ENCODE results near the gene TBATA.

The TBATA gene

DNA sequence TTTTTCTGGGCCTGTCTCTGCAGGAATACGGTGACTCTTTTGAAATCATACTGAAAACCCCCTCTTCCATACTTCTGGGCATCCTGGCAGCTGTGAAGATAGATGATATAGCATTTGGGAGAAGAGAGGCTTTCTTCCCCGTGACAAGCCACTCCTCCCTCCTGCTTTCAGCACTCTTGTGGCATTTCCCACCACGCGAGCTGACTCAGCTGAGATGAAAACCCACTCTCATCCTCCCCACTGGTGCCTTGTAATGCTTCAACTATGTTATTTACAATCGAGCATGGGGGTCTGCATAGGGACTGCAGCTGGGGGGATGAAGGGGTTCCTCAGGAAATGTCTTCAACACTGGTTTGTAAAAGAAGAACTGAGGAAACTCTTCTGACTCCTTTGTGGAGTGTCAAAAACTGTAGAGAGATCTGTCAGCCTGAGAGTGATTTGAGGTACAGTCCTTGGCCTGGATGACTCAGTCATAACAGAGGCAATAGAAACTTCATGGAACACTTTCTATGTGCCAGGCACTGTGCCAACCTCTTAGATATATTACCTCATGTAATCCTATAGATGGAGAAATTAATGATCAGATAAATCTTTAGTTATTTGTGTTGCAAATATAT, 1.7 kb upstream of the TBATA start:
- peak; percentile 22 for DNase-seq (ENCODE audit: low read depth)
- no peak for TF ChIP-seq CTCF (conservative IDR thresholded peaks at IDR 0.05; ENCODE audit: control insufficient read depth, insufficient read depth, low read depth, low read length)
- H3K4me3 ChIP-seq (ENCODE audit: control insufficient read depth, low read depth, low read length), result no peak overlapping the region

DNA sequence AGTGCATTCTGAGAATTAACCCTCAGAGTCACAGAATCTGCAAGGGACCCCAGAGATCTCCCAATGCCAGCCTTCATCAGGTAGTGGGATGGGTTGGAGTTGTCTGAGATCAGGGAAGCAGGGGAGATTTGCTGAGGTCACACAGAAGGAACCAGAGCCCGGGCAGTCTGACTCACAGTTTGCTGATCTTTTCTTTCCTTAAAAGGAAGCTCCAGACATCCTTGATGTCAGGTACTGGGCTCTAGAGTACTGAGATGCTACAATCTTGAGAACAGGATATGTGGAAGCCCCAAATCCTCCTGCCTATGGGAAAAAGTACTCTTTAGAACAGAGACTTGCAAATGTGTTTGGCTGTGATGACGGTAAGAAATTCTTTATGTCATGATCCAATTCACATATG, 706 bp downstream of the TBATA start:
- no peak for DNase-seq (ENCODE audit: low read depth)
- no peak for TF ChIP-seq CTCF (conservative IDR thresholded peaks at IDR 0.05; ENCODE audit: control insufficient read depth, insufficient read depth, low read depth, low read length)
- no peak overlapping the region for H3K4me3 ChIP-seq (ENCODE audit: control insufficient read depth, low read depth, low read length)

GRCh38 chr10:70784016-70784415, 1.2 kb downstream of the TBATA start:
- no peak for DNase-seq (ENCODE audit: low read depth)
- H3K4me3 ChIP-seq (ENCODE audit: control insufficient read depth, low read depth, low read length), result no peak overlapping the region
- no peak for TF ChIP-seq CTCF (conservative IDR thresholded peaks at IDR 0.05; ENCODE audit: control insufficient read depth, insufficient read depth, low read depth, low read length)

- TF ChIP-seq CTCF (conservative IDR thresholded peaks at IDR 0.05; ENCODE audit: control insufficient read depth, insufficient read depth, low read depth, low read length), result no peak
- H3K4me3 ChIP-seq (ENCODE audit: control insufficient read depth, low read depth, low read length), result no peak overlapping the region
- DNase-seq (ENCODE audit: low read depth), result no peak
Observed at GRCh38 chr10:70782746-70783680, 2.2 kb downstream of the TBATA start.

- no peak for TF ChIP-seq CTCF (conservative IDR thresholded peaks at IDR 0.05; ENCODE audit: control insufficient read depth, insufficient read depth, low read depth, low read length)
- no peak overlapping the region for H3K4me3 ChIP-seq (ENCODE audit: control insufficient read depth, low read depth, low read length)
- no peak for DNase-seq (ENCODE audit: low read depth)
Observed at GRCh38 chr10:70782086-70782745, 3.0 kb downstream of the TBATA start.

GRCh38 chr10:70781461-70782051, 3.6 kb downstream of the TBATA start:
- H3K4me3 ChIP-seq (ENCODE audit: control insufficient read depth, low read depth, low read length), result no peak overlapping the region
- no peak for DNase-seq (ENCODE audit: low read depth)
- TF ChIP-seq CTCF (conservative IDR thresholded peaks at IDR 0.05; ENCODE audit: control insufficient read depth, insufficient read depth, low read depth, low read length), result no peak

Data from fibroblast of mammary gland (primary cell).